NCI-H1436 (cell line): ENCODE data around the gene ACTR3.

Source experiments
- DNase-seq: peaks from one replicate; lab custom pipeline; 2025; lab: John Stamatoyannopoulos, UW

ACTR3 gene

DNA sequence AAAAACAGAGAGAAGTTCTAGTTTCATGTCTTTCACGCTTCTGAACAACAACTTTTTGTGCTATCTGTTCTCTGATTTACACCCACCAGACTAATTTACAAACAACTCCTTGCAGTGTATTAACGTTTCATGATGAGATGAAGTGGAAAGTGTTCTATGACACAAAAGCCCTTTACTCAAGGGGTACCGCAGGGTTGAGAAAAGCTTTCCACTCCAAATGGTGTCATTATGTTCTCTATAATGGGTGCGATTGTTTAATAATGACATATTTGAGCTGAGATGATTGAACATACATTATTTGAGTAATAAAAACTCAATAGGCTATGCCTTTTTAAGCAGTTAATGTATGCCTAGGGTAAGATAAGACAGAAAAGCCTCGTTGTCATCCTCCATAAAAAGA, 76.3 kb downstream of the ACTR3 start:
- DNase-seq, result peak; percentile 6

DNA sequence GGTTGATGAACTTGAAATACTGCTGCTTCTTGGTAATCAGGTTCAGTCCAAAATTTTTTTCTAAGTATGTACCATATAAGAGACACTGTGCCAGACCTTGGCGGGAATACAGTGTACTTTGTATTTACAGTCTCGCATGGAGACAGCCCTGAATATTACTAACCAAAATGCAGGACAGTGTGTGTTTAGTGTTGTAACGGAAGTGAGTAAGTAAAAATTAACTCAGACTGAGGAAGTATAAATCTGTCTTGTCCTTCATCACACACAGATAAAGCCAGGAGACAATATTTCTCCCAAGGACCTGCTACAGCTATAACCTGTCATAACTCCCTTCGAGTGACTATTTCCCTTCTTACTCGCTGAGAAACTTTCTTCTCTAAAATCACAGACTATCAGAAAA, 76.9 kb downstream of the ACTR3 start:
- DNase-seq, result no peak

DNA sequence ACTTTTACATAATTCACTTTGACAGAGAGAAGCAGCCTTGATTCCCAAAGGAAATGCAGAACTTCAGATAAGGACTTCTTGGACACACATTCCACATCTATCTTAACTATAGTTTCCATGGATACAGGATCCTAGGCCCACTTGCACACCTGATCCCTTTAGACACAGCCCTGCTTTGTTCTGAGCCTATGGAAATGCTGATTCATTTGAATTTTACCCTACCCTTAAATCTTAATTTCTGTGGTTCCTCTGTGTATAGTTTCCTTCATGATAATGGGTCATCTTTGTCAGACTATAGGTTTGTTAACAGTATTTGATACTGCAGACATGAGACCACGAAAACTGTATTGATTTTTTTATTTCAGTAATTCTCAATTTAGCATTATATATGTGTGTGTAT, 77.4 kb downstream of the ACTR3 start:
- DNase-seq, result no peak

DNA sequence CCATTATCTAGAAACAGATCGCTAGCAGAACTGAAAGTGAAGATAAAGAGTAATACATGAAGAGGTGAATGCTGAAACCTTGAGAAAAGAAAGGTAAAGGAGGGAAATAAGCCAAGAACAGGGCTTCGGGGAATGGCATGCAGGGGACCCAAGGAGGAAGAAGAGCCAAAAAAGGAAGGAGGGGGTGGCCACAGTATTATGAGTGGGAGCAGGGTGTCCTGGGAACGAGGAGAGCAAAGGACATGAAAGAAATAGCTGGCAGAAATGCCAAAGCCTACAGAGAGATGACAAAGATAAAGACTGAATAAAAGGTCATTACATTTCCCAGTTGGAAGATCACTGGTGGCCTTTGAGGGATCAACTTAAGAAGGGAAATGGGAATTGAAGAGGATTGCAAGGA, 82.9 kb downstream of the ACTR3 start:
- no peak for DNase-seq

DNA sequence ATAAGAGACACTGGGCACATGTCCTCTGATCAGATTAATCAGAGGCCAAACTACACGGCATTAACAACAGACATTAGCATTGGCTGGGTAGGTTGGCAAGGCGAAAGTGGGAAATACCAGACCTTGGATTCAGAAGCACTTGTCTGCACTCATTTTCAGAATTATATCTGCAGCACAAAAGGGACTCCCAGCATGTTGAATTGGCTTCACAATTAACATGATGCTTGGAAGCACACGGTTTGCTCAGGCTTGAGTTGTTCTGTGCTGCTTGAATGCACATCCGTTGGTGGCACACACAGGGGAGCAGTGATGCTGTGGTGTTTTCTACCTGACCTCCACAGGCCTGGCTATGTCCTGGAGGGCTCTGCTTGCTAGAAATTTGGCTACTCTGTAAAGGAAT, 83.9 kb downstream of the ACTR3 start:
- DNase-seq, result no peak

DNA sequence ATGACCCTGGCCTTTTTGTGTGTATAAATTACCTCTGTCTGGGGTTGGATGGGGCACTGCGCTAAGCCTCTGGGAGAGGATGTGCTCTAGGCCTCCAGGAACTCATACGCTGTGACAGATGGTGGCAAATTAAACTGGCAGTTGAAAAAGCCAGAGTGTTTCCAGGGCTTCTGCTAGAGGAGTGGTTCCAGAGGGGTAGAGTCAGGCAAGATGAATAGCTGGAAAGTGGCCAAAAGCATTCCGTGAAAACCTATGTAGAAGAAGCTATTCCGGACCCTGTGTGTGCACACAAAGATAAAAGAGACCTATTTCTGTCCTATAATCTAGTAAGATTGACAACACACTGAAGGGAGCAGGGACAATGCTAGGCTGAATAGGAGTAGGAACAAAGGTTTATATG, 84.8 kb downstream of the ACTR3 start:
- no peak for DNase-seq

DNA sequence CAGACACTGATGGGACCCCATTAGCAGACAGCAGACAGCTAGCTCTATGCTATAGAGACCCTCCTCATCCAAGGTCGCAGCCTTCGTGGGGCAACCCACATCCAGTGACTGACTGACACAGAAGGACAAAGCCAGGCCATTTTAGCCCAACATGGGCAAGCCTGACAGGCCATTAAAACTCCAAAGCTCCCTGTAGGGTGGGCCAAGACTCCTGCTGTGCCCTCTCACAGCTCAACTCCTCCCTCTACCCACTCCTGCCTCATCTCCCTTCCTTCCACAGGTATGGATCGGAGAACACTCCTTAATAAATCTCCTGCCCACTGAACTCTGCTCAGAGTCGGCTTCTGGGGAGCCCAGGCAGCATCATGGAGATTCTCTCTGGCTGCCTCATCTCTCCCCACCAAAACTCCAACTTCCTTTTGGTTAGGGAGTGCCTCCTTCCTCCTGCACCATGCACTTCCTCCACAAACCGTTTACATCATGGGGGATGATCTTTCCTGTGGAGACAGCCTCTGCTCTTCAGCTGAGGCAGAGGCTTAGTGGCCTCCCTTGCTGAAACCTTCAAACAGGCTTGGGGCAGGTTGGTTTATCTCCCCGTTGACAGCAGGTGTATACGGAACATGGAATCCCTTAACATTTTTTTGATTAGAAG, 86.5 kb downstream of the ACTR3 start:
- no peak for DNase-seq

DNA sequence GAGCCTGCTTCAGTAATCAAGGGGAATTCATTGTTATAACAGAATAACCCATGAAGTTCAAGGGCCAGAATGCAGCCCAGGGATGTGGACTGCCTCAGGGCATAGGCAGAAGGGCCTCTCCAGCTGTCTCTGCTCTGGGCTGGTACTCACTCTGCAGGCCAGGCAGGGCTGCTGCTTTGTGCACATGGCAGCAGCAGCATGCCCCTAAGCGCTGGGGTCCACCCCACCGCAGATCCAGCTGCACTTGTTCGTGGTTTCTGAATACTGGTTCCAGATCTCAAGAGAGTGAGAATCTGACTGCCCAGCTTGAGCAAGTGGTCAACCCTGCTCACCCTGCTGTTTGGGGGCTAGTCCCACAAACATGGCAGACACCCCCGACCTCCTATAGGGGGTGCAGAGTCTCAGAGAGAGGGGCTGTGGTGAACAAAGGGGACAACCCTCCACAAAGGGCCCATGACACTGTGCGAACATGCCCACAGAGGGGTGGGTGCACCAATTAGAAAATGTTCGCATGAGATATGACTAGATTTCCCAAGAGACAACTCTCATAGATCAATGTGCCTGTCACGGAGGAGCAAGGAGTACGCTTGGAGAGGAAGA, 87.3 kb downstream of the ACTR3 start:
- no peak for DNase-seq

DNA sequence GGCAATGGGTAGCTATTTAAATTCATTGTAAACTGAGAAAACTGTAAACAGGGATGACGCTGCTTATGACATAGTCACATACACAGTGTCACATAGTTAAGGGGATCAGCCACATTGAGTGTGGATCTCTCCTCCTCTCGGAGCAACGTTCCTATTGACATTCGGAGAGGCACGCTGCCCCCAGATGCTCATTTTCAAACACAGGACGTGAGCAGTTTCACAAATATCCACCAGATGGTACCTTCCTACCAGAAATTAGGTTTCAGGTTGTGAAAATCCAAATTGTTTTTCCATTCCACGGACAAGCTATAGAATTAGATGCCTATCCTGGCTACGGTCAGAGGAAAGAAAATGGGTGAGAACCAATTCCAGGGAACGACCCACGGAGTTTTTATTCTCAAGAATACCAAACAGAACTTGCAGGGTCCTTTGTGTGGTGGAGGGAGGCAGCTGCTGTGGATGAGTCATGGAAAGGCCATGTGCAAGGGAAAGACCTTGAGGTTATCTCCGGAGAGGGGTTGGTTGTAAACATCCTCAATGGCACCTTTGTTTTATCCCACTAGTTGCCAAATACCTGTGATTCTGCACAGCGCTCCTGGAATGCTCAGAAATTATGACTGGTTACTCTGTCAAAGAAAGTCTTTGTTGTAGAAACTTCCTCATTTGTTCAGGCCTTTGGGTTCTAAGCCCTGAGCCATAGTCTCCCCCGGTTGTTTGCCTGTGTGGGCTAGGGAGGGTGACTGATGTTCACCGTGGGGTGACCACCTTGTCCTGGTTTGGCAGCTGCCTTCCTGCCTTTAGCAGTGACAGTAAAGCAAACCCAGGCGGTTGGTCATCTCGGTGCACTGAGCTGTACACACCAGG, 88.0 kb downstream of the ACTR3 start:
- no peak for DNase-seq

DNA sequence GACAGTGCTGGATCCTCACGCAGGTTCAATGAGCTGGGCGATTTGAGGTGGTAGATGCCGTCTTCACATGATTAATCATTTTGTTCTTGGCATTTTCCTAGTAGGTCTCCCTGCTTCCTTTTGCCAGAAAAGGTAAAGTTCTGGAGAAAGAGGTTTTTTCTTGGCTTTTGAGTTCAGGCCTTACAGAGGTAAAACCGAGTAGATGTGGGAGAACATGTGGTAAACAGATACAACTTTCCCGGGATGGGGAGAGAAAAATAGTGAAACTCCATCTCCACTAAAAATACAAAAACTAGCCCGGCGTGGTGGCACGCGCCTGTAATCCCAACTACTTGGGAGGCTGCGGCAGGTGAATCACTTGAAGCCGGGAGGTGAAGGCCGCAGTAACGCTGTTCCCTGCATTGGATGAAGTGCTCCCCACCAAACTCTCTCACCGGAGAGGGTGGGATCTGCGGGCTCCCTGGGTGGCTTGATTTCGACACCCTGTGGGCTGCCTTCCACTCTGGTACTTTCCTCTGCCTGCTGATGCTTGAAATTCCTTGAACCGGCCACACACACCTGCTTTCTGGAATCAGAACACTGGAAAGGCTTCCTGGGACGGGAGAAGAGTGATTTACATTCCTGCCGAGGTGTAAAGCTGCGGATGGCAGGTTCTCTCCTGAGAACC, 88.8 kb downstream of the ACTR3 start:
- no peak for DNase-seq

DNA sequence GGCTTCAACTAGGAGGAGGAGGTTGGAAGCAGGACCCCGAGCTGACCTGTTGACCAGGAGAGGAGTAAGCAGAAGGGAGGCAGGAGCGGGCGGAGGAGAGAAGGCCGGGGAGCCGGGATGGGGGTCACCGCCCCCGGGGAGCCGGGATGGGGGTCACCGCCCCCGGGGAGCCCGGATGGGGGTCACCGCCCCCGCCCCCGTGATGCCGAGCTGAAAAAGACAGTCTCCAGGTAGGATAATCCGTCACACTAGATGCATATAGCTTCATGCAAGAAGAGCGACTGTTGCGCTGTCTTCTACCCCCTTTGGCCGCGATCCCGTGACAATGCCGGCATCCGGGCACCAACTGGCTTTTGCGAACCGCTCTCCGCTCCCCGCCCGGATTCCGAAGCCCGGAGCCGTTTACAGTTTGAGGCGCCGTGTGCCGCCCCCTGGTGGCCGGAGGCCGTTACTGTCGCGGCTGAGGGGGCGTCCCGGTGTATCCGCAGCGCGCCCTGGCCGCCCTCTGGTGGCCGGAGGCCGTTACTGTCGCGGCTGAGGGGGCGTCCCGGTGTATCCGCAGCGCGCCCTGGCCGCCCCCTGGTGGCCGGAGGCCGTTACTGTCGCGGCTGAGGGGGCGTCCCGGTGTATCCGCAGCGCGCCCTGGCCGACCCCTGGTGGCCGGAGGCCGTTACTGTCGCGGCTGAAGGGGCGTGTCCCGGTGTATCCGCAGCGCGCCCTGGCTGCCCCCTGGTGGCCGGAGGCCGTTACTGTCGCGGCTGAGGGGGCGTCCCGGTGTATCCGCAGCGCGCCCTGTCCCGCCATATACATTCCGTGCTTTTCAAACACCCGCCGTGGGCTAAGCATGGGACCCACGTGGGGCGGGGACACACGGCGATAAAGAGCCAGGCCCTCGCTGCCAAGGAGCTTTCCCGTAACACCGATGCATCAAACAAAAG, 89.6 kb downstream of the ACTR3 start:
- no peak for DNase-seq

DNA sequence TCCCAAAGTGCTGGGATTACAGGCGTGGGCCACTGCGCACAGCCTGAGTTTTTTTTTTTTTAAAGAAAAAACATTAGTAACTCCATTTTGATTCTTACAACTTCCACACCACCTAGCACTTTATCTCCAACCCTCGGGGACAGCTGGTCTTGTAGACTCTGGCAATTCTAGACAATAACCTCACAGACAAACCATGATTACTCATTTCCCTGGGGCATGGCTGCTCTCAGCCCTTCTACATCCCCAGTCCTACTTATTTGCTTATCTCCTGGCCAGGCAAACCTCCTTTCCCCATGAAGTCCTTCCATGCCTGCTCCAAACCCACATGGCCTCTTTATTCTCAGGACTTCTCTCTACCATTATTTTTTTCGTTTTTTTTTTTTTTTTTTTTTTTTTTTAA, 91.1 kb downstream of the ACTR3 start:
- no peak for DNase-seq

DNA sequence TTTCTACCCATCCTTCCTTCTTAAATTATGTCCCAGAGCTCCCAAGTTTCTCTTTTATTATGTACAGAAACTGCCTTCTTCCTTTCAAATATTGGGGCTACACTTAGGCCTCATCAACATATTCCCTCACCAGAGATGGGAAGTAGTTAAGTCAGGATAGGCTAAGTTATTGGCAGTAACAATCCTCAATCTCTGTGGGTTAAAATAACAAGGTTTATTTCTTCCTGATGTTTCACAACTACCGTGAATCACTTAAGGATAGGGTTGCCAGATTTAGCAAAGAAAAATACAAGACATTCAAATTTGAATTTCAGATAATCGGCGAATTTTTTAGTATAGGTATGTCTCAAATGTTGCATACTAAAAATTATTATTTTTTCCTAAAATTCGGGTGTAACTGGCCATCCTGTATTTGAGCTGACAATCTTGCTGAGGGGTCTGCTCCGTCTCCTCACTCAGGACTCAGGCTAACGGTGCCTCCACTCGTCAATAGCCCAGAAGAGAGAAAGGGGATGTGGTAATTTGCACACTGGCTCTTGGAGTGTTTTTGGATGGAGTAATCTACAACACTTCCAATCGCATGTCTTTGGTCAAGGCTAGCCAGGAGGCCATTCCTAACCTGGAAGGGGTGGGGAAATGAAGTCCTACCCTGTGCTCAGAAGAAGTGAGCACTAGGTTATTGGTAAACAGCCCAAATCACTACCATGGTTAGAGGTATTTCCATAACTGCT, 91.7 kb downstream of the ACTR3 start:
- DNase-seq, result no peak

DNA sequence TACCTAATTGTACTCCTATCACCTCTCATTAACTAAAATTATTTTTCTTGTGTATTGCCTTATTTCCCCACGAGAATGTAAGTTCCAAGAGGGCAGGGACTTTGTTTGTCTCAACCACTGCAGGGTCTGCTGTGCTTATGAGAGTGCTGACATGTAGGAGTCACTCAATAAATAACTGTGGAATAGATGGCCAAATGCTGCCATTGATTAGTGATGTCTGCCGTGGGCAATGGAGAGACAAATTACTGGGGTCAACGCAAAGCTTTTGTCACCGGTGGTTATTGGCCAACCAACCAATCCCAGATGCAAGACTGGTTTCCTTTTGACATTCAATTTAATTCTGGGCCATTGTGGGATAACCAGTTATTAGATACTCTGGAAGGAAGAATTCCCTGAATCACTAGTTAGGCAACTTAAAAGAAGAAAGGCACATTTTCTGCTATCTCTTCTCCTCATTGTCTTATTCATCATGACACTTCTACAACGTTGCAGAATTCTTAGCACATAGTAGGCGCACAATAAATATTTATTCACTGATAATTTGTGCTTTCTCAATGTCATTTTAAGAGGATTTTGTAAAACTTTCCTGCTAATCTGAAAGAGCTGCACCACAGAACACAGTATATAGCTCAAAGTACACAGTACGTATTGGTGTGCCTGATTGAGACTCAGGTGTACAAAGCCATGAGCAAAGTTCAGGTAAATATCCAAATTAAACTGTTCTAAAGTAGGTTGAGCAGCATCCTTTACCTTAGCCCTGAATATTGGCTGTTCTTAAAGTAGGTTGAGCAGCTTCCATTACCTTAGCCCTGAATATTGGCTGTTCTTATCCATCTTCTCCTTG, 95.9 kb downstream of the ACTR3 start:
- no peak for DNase-seq

DNA sequence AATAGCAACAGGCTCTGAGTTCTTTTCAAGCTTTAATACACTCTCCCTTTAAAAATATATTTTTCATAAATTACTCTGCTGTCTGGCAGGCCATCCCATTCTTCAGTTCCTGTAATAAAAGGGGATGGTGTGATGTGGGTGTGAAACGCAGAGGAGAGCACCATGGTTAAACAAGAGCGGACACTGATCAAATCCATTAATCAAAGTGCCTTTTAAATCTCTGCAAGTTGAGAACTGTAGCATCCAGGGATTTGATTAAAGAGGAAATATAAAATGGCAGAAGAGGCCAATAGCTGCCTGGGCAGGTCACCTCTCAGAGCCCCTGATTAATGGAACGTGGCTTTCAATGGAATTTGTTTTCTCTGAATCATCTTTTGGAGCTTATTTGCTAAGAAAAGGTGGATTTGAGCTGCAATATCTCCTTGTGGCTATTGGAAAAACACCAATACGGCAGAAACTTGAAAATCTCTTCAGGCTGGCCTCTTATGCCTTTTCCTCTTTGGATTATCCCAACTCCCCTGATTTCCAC, 96.9 kb downstream of the ACTR3 start:
- DNase-seq, result no peak

DNA sequence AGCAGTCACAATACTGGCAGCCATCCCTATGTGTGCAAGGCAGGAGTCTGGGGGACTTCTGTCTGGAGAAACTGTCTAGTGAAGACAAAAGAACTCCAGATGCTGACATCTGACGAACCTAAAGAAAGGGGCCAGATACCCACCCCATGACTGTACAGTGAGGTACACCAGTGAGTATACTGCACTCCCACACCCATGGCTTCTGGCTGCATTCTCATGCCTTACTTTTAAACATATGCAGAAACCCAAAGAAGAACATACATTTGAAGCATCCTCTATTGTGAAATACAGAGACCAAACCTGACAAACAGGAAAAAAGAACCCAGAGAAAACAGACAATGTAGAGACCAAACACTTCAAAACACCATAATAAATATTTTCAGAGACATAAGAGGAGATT, 102.2 kb downstream of the ACTR3 start:
- no peak for DNase-seq

DNA sequence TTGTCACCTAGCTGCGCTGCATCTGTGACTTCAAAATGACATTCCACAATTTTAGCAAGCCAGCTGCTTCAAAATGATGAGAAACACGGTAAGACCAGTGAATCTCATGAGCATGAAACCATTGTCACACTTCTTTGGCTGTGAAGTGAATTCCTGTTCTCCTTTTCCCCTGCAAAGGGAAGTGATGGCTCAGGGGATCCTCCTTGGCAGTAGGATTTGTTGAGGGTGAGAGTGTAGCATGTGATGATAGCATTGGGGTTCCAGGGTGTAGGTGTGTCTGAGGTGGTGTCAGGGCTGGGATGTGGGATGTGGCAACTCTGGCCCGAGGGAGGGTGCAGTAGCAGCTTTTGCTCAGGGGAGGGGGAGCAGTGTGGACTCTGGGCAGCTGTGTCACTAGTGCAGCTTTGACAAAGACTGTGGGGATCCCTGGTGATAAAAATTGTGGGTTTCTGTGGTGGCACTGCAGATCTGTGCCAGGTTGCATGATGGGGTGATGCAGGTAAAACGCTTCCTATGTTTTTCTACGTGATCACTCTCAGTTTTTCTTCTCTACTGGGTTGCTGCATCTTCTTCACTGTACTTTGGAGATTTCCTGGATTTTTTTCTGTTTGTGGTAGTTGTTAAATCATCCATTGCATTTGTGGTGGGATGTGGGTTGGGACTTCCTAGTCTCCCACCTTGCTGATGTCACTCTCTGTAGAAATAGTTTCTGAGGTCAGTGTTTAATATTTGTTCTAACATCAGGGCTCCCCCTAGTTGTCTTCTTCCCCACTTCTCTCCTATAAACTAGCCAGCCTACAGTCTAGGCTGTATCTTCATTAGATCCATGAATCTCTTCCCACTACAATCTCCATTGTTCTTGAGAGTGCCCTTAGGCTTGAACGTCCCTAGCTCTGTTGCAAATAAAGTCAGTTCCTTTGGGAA, 107.0 kb downstream of the ACTR3 start:
- no peak for DNase-seq

DNA sequence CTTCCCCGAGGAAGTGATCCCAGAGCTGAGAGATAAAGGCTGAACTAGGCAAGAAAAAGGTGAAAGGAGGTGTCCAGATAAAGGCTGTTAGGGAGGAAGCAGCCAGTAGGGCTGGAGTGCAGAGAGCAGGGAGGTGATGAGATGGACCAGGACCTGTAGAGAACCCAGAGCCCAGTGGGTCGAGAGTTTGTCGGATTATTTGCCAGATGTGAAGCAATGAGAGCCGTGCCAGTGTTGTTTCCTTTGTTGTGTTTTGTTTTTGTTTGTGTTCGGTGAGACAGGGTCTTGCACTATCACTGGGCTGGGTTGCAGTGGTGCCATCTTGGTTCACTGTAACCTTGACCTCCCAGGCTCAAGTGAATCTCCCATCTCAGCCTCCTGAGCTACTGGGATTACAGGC, 111.3 kb downstream of the ACTR3 start:
- DNase-seq, result no peak

DNA sequence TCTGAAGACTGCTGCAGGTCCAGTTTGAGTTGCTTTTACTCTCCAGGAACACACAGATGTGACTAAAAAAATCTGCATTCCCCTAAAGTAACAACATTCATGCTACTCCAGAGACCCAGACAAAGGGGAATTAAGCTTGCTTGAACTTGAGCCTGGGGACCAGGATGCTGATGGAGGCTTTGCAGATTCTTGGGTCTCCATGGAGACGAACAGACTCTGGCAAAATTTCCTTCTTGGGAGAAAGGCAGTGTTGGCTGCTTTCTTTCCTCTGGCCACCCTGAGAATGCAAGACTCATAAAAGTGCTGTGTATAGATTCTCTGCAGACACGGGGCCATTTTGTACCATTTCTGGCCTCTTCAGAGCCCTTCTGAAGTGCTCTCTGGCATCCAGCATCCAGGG, 112.0 kb downstream of the ACTR3 start:
- DNase-seq, result no peak
